ENCODE measurements around the gene AP4B1. TPM values are rescaled to one million over a fixed set of nuclear protein-coding genes. Genes with fewer than 3 reads are reported as not detected.
"Not testable (repeated sequence)": the region's sequence is repeated elsewhere in the genome, so short reads cannot be mapped to it uniquely, and the experiment has no call there.

Gene AP4B1
- total RNA-seq (2022) (18.3 and 21.0 TPM in 2 replicates), Bru-seq, nascent RNA (percentile 75 among the genes with signal in this experiment), BruChase-seq, experiment 1, labeled RNA remaining after a 6-hour chase (percentile 69 among the genes with signal in this experiment), BruChase-seq, experiment 2, labeled RNA remaining after a 2-hour chase (percentile 81 among the genes with signal in this experiment)
- long read RNA-seq, transcript AP4B1-204 (10 exons, 2,818 nt) = major isoform, 12 of 21 reads
- long read RNA-seq, partial matches to known transcripts = 3 of 21 reads
- long read RNA-seq, other reads (novel, unspliced or antisense) = 6 of 21 reads

DNA sequence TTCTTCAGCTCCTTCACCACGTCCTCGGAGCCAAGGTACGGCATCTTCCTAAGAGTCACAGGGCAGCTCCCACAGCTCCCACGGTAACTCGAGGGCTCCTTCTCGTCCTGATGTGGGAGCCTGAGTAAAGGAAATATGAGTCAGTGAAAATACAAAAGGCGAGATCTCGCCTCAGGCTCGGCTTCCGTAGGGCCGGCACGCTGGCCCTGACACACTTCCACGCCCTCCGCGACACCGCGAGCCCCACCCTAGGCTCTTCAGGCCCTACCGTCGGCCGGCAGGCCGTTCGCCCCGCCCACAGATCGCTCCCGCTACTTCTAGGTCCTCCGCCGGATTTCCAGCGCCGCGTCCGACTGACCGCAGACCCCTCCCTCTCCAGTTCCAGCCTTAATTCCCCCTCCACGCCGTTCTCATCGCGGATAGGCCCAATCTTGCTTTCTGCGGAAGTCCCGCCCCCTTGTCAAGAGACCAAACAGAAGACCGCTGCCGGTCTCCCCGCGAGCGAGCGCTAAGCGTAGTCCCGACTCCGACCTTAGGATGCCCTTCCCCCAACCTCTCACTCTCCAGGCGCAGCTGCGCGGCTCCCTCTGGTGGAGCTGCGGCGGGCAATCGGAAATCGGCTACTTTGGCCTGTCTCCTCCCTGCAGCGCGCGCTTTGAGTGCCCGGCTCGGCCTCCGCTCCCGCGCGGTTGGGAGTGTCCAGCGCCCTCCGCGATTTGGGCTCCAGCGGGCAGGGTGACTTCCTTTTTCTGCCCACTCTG lies at the start of gene AP4B1, which contains the start of gene DCLRE1B:
Gene AP4B1 (minus strand): TSS at position 126 of the 761 bp plus-strand sequence. CDS start 82 bp downstream, at position 44.
Gene DCLRE1B (plus strand): TSS at position 653 of the 761 bp plus-strand sequence. CDS start 261 bp downstream, outside the sequence.
- peak; percentile 58 for TF ChIP-seq CTCF (IDR thresholded peaks at IDR 0.05; ENCODE audit: unreplicated experiment)
- Mint-ChIP-seq H3K4me1 (ENCODE audit: low read depth, unreplicated experiment) (no peaks in the 10 kb centered on the region), H3K27ac (ENCODE audit: unreplicated experiment) (peak within 1 kb of the TSS; percentile 85), H3K27me3 (ENCODE audit: unreplicated experiment) (no peaks in the 10 kb centered on the region), H3K9me3 (ENCODE audit: low read depth, unreplicated experiment) (no peaks in the 10 kb centered on the region), H3K4me3 (ENCODE audit: low read depth, unreplicated experiment) (peak within 1 kb of the TSS; percentile 86), H3K36me3 (ENCODE audit: insufficient read depth, unreplicated experiment) (peaks cover 28% of the 10 kb centered on the region)
- peak; percentile 96 for DNase-seq
- no TSS peak for BruUV-seq (replicated peaks)
- CTCF ChIA-PET = interaction anchor here (1.2 to 2.5 kb wide), 2 partner anchors 18 to 26 kb away, joined by 4 to 15 read pairs; partner anchors contain the start of genes BCL2L15 and HIPK1
- intact Hi-C loops (cut with micrococcal nuclease; ENCODE audit: unreplicated experiment) = loop anchor here (1.0 kb wide), 2 partner anchors 24 to 70 kb away; partner anchors contain the start of gene HIPK1

GRCh38 chr1:113951719-113952118 lies 47.1 kb upstream of the AP4B1 start:
- Mint-ChIP-seq H3K4me1 (ENCODE audit: low read depth, unreplicated experiment) (peaks cover 7% of the 10 kb centered on the region), H3K27ac (ENCODE audit: unreplicated experiment) (no peak overlapping the region), H3K27me3 (ENCODE audit: unreplicated experiment) (no peaks in the 10 kb centered on the region), H3K9me3 (ENCODE audit: low read depth, unreplicated experiment) (no peaks in the 10 kb centered on the region), H3K36me3 (ENCODE audit: insufficient read depth, unreplicated experiment) (peaks cover 4% of the 10 kb centered on the region), H3K4me3 (ENCODE audit: low read depth, unreplicated experiment) (no peak overlapping the region)
- no peak for TF ChIP-seq CTCF (IDR thresholded peaks at IDR 0.05; ENCODE audit: unreplicated experiment)
- BruUV-seq (replicated peaks) = no TSS peak
- intact Hi-C loops (cut with micrococcal nuclease; ENCODE audit: unreplicated experiment) = no loop called here
- no peak for DNase-seq
- CTCF ChIA-PET = interaction anchor here (0.7 kb wide), 1 partner anchor 400 kb away, joined by 3 read pairs; no protein-coding TSS in a partner anchor

GRCh38 chr1:113950908-113951307 lies 46.3 kb upstream of the AP4B1 start:
- intact Hi-C loops (cut with micrococcal nuclease; ENCODE audit: unreplicated experiment) = no loop called here
- CTCF ChIA-PET = interaction anchor here (0.6 kb wide), 1 partner anchor 111 kb away, joined by 4 read pairs; no protein-coding TSS in a partner anchor
- no TSS peak for BruUV-seq (replicated peaks)
- Mint-ChIP-seq H3K4me3 (ENCODE audit: low read depth, unreplicated experiment) (no peak overlapping the region), H3K36me3 (ENCODE audit: insufficient read depth, unreplicated experiment) (peaks cover 4% of the 10 kb centered on the region), H3K27ac (ENCODE audit: unreplicated experiment) (no peak overlapping the region), H3K4me1 (ENCODE audit: low read depth, unreplicated experiment) (peaks cover 7% of the 10 kb centered on the region), H3K9me3 (ENCODE audit: low read depth, unreplicated experiment) (no peaks in the 10 kb centered on the region), H3K27me3 (ENCODE audit: unreplicated experiment) (no peaks in the 10 kb centered on the region)
- no peak for DNase-seq
- TF ChIP-seq CTCF (IDR thresholded peaks at IDR 0.05; ENCODE audit: unreplicated experiment) = no peak

GRCh38 chr1:113949007-113949406 lies 44.4 kb upstream of the AP4B1 start:
- H3K27ac Mint-ChIP-seq (ENCODE audit: unreplicated experiment) = no peak overlapping the region
- no TSS peak for BruUV-seq (replicated peaks)
- intact Hi-C loops (cut with micrococcal nuclease; ENCODE audit: unreplicated experiment) = no loop called here
- CTCF ChIA-PET = no interaction called here
- H3K9me3 Mint-ChIP-seq (ENCODE audit: low read depth, unreplicated experiment) = no peaks in the 10 kb centered on the region
- no peaks in the 10 kb centered on the region for H3K27me3 Mint-ChIP-seq (ENCODE audit: unreplicated experiment)
- no peaks in the 10 kb centered on the region for H3K36me3 Mint-ChIP-seq (ENCODE audit: insufficient read depth, unreplicated experiment)
- no peak for DNase-seq
- H3K4me3 Mint-ChIP-seq (ENCODE audit: low read depth, unreplicated experiment) = no peak overlapping the region
- H3K4me1 Mint-ChIP-seq (ENCODE audit: low read depth, unreplicated experiment) = peaks cover 7% of the 10 kb centered on the region
- TF ChIP-seq CTCF (IDR thresholded peaks at IDR 0.05; ENCODE audit: unreplicated experiment) = no peak

GRCh38 chr1:113948151-113948550 lies 43.6 kb upstream of the AP4B1 start:
- H3K27ac Mint-ChIP-seq (ENCODE audit: unreplicated experiment); H3K4me3 Mint-ChIP-seq (ENCODE audit: low read depth, unreplicated experiment); H3K36me3 Mint-ChIP-seq (ENCODE audit: insufficient read depth, unreplicated experiment); H3K9me3 Mint-ChIP-seq (ENCODE audit: low read depth, unreplicated experiment); intact Hi-C loops (cut with micrococcal nuclease; ENCODE audit: unreplicated experiment); BruUV-seq (replicated peaks); H3K27me3 Mint-ChIP-seq (ENCODE audit: unreplicated experiment); CTCF ChIA-PET; H3K4me1 Mint-ChIP-seq (ENCODE audit: low read depth, unreplicated experiment); DNase-seq: not testable (repeated sequence)
